Loucy (cell line): Measurements from ENCODE around the gene ENTPD7.

Source experiments
- H2AFZ ChIP-seq: fragments of 200-600 bp; sonication (generic); 2 replicates; pipeline ENCODE4 v1.6.0; 2016; ENCODE audit warnings: antibody characterized with exemption, mild to moderate bottlenecking, low read length, moderate library complexity
- H3F3A ChIP-seq: fragments of 200-600 bp; 2 replicates; pipeline ENCODE4 v1.6.0; 2016; ENCODE audit warnings: antibody characterized with exemption, low read depth, mild to moderate bottlenecking
- H3K27me3 ChIP-seq: fragments of 200-600 bp; sonication (generic); 2 replicates; pipeline ENCODE4 v1.6.1; 2014; ENCODE audit warnings: low read length, mild to moderate bottlenecking; ENCODE audit not compliant: insufficient read depth, poor library complexity, severe bottlenecking
- H3K36me3 ChIP-seq: fragments of 200-600 bp; sonication (generic); 2 replicates; pipeline ENCODE4 v1.6.1; 2016; ENCODE audit warnings: low read length; ENCODE audit not compliant: insufficient read depth
- H3K4me1 ChIP-seq: fragments of 200-600 bp; sonication (generic); 2 replicates; pipeline ENCODE4 v1.5.1; 2014; ENCODE audit warnings: low read length, mild to moderate bottlenecking; ENCODE audit not compliant: insufficient read depth, poor library complexity, severe bottlenecking
- H3K4me2 ChIP-seq: fragments of 200-600 bp; sonication (generic); 2 replicates; pipeline ENCODE4 v1.6.0; 2014; ENCODE audit warnings: antibody characterized with exemption, low read length, low read depth, mild to moderate bottlenecking; ENCODE audit not compliant: poor library complexity, severe bottlenecking
- H3K4me3 ChIP-seq: fragments of 200-600 bp; sonication (generic); 2 replicates; pipeline ENCODE4 v1.5.1; 2014; ENCODE audit warnings: low read length, mild to moderate bottlenecking, mixed read lengths; ENCODE audit not compliant: poor library complexity, severe bottlenecking
- H3K79me2 ChIP-seq: fragments of 200-600 bp; sonication (generic); 2 replicates; pipeline ENCODE4 v1.6.1; 2014; ENCODE audit warnings: low read length; ENCODE audit not compliant: insufficient read depth
- H3K9ac ChIP-seq: fragments of 200-600 bp; sonication (generic); 2 replicates; pipeline ENCODE4 v1.6.0; 2014; ENCODE audit warnings: mild to moderate bottlenecking, low read depth, low read length, moderate library complexity; ENCODE audit not compliant: poor library complexity, severe bottlenecking
- H3K9me2 ChIP-seq: fragments of 200-600 bp; sonication (generic); replicated peaks from 2 replicates; pipeline ENCODE4 v1.6.1; 2016; ENCODE audit warnings: low read depth, low read length, mixed read lengths
- H3K9me3 ChIP-seq: fragments of 200-600 bp; sonication (generic); 2 replicates; pipeline ENCODE4 v1.6.1; 2014; ENCODE audit warnings: mild to moderate bottlenecking, antibody characterized with exemption, low read length, low read depth; ENCODE audit not compliant: insufficient read depth
- H4K20me1 ChIP-seq: fragments of 200-600 bp; sonication (generic); 2 replicates; pipeline ENCODE4 v1.6.0; 2014; ENCODE audit warnings: antibody characterized with exemption, low read length, mild to moderate bottlenecking; ENCODE audit not compliant: insufficient read depth, poor library complexity, severe bottlenecking
- EZH2phosphoT487 ChIP-seq: fragments of 200-600 bp; IDR thresholded peaks from 2 replicates; pipeline ENCODE4 v1.6.1; 2018; ENCODE audit warnings: antibody characterized with exemption, mild to moderate bottlenecking, moderate library complexity, borderline replicate concordance
- TF ChIP-seq, protein P1 (sequence below): fragments of 200-600 bp; sonication (generic); conservative IDR thresholded peaks from 2 replicates; pipeline ENCODE4 v1.5.1; 2014; ENCODE audit warnings: mild to moderate bottlenecking, antibody characterized with exemption, low read length

Gene ENTPD7

DNA sequence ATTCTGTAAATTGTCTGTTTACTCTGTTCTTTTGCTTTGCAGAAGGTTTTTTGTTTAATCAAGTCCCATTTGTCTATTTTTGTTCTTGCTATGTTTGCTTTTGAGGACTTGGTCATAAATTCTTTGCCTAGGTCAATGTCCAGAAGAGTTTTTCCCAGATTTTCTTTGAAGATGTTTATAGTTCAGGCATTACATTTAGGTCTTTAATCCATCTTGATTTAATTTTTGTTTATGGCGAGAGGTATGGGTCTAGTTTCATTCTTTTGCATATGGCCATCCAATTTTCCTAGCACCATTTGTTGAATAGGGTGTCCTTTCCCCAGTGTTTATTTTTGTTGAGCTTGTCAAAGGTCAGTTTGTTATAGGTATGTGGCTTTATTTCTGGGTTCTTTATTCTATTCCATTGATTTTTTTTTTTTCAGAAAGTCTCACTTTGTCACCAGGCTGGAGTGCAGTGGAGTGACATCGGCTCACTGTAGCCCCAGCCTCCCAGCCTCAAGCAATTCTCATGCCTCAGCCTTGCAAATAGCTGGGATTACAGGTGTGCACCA, 11.6 kb upstream of the ENTPD7 start:
- Histone ChIP-seq H3F3A (no peaks in the 10 kb centered on the region), H3K4me2 (no peak overlapping the region), H3K9me2 (no peaks in the 10 kb centered on the region), H3K9me3 (no peaks in the 10 kb centered on the region), H3K79me2 (no peaks in the 10 kb centered on the region), H3K27me3 (no peaks in the 10 kb centered on the region), H2AFZ (no peak overlapping the region), H3K4me3 (no peak overlapping the region), H3K36me3 (no peaks in the 10 kb centered on the region), H4K20me1 (no peaks in the 10 kb centered on the region), H3K9ac (no peak overlapping the region), H3K4me1 (no peaks in the 10 kb centered on the region)
- no peak for TF ChIP-seq EZH2phosphoT487
- TF ChIP-seq, protein P1, sequence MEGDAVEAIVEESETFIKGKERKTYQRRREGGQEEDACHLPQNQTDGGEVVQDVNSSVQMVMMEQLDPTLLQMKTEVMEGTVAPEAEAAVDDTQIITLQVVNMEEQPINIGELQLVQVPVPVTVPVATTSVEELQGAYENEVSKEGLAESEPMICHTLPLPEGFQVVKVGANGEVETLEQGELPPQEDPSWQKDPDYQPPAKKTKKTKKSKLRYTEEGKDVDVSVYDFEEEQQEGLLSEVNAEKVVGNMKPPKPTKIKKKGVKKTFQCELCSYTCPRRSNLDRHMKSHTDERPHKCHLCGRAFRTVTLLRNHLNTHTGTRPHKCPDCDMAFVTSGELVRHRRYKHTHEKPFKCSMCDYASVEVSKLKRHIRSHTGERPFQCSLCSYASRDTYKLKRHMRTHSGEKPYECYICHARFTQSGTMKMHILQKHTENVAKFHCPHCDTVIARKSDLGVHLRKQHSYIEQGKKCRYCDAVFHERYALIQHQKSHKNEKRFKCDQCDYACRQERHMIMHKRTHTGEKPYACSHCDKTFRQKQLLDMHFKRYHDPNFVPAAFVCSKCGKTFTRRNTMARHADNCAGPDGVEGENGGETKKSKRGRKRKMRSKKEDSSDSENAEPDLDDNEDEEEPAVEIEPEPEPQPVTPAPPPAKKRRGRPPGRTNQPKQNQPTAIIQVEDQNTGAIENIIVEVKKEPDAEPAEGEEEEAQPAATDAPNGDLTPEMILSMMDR = no peak

GRCh38 chr10:99648717-99649116, 10.6 kb upstream of the ENTPD7 start:
- no peaks in the 10 kb centered on the region for H3K9me2 ChIP-seq
- TF ChIP-seq, protein P1 = no peak
- TF ChIP-seq EZH2phosphoT487 = no peak
- H2AFZ ChIP-seq = no peak overlapping the region
- no peak overlapping the region for H3K9ac ChIP-seq
- H3K4me2 ChIP-seq = no peak overlapping the region
- no peaks in the 10 kb centered on the region for H3K4me1 ChIP-seq
- H3K36me3 ChIP-seq = no peaks in the 10 kb centered on the region
- H3K9me3 ChIP-seq = no peaks in the 10 kb centered on the region
- H3K79me2 ChIP-seq = no peaks in the 10 kb centered on the region
- H3K27me3 ChIP-seq = no peaks in the 10 kb centered on the region
- no peaks in the 10 kb centered on the region for H4K20me1 ChIP-seq
- H3K4me3 ChIP-seq = no peak overlapping the region
- no peaks in the 10 kb centered on the region for H3F3A ChIP-seq

DNA sequence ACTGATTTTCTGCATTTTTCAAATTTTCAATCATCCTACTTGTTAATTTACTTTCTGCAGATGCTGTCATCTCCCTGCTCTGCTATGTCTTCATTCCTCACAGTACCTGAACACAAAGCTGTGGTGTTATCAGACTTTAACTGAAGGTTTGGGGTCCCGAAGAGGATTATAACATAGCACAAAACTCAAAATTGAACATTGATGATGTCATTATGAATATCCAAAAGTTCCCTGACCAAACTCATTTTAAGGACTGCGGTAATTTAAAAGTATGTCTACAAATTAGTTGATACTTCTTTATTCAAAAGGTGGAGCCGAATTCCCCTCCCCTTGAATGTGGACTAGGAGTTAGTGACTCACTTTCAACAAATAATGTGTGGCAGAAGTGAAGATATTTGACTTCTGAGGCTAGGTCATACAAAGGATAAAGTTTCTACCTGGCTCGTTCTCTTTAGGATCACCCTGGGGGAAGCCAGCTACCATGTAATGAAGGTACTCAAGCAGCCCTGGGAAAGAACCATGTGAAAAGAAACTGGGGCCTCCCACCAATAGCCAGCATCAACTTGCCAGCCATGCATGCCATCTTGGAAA, 6.4 kb upstream of the ENTPD7 start:
- TF ChIP-seq, protein P1 = no peak
- TF ChIP-seq EZH2phosphoT487 = no peak
- no peak overlapping the region for H3K4me3 ChIP-seq
- H3K79me2 ChIP-seq = no peaks in the 10 kb centered on the region
- H3K36me3 ChIP-seq = no peaks in the 10 kb centered on the region
- H4K20me1 ChIP-seq = no peaks in the 10 kb centered on the region
- H3K9me2 ChIP-seq = no peaks in the 10 kb centered on the region
- H2AFZ ChIP-seq = no peak overlapping the region
- peaks cover 5% of the 10 kb centered on the region; the same call in 1 of the 2 replicates for H3F3A ChIP-seq
- no peaks in the 10 kb centered on the region for H3K9me3 ChIP-seq
- no peak overlapping the region for H3K4me2 ChIP-seq
- H3K27me3 ChIP-seq = peaks cover 3% of the 10 kb centered on the region
- H3K9ac ChIP-seq = no peak overlapping the region
- H3K4me1 ChIP-seq = no peaks in the 10 kb centered on the region
